NCI-H2029 (cell line): ENCODE data around the gene PRXL2A.
"Not testable (repeated sequence)": the region's sequence is repeated elsewhere in the genome, so short reads cannot be mapped to it uniquely, and the experiment has no call there.

ENCODE experiments used
- DNase-seq: peaks from one replicate; lab custom pipeline; 2025; lab: John Stamatoyannopoulos, UW

Gene PRXL2A

DNA sequence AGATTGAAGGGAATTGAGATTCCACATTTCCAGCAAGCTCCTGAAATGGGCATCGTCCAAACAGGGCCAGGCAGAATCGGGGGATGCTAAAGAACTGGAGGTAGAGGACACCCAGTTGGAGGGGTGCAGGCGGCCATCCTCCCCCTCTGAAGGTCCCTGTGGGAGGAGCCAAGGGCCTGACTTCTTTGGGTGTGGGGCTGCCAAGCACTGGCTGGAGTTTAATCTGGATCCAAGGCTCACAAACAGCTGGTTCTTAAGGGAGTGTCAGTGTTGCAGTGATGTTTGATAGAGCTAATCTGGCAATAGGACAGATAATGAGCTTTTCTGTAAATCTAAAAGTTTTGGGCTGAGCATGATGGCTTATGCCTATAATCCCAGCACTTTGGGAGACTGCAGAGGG is 66.6 kb downstream of the PRXL2A start:
- no peak for DNase-seq

- DNase-seq: not testable (repeated sequence)
Measured at GRCh38 chr10:80475641-80476040, 67.3 kb downstream of the PRXL2A start.

GRCh38 chr10:80476685-80477084 is 68.3 kb downstream of the PRXL2A start:
- DNase-seq: no peak

DNA sequence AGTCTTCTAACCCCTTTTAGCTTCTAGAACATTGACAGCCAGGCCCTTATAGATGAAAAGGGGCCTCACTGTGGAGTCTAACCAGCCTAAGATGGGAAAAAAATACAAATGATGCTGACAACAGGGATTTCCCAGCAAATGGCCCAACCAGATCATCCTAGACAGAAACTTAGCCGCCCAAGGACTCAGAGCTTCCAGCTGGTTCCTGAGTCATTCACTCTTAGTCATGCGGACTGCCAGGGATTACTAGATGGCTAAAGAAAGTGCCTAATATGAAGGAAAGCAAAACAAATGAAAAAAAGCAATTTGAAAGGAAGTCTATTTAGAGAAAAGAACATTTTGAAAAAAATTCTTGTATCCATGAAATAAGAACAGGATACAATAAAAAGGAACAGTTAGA is 69.5 kb downstream of the PRXL2A start:
- DNase-seq: no peak

DNA sequence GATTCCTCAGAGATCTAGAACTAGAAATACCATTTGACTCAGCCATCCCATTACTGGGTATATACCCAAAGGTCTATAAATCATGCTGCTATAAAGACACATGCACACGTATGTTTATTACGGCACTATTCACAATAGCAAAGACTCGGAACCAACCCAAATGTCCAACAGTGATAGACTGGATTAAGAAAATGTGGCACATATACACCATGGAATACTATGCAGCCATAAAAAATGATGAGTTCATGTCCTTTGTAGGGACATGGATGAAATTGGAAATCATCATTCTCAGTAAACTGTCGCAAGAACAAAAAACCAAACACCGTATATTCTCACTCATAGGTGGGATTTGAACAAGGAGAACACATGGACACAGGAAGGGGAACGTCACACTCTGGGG is 72.0 kb downstream of the PRXL2A start:
- not testable (repeated sequence) for DNase-seq

GRCh38 chr10:80480852-80481251 is 72.5 kb downstream of the PRXL2A start:
- DNase-seq: no peak

GRCh38 chr10:80484243-80484642 is 75.9 kb downstream of the PRXL2A start:
- no peak for DNase-seq

DNA sequence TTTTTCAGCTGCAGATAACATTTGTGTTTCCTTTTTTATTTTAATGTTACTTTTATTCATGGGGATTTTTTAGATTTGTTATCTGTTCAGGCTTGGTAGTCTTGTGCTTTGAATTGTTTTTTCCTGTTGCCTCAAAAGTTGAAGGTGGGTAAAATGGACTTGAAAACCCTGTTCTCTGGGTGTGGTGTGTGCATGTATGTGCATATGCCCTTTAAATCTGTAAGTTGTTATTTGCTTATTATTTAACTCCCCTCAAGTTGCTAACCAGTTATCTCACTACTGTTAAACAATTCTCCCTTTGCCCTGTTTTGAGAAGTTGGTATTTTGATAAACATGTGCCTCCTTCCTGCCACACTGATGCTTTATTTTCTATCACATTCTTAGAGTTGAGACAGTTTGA is 76.3 kb downstream of the PRXL2A start:
- DNase-seq: no peak

GRCh38 chr10:80485076-80485945 is 77.0 kb downstream of the PRXL2A start:
- DNase-seq: no peak

DNA sequence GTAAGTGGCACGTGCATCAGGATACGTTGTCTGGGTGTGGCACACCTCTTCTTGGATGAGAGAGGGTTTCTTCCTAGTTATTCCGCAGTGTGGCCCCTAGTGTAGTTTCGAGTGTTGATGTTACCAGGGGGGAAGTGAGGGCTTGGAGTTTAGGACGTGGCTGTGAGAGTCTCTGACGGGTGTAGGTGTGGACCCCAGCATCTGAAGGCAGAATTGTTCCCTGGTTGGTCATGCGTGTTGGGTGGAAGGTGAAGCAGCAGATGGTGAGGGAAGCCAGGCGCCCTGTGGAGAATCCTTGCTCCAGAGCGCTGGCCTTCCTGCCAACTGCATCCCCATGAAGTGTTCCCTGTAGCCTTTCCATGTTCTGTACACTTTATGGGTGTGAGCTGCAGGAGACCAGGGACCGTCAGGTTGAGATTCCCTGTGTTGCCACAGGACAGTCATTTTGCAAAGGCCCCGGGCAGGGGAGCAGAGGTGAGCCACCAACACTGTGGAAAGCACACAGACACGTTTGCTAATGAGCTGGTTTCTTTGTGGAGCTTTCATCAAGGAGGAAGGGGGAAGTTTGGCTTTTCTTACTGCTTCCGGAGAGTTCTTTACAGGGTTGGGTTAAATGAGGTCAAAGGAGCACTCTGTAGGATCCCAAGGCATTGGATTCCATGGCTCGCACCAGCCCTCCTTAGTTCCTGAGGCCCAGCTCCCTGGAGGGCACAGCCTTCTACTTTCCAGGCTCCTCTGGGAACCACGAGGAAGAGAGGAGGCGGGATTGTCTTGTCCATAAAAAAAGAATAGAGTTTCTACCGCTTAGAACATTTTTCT is 77.8 kb downstream of the PRXL2A start:
- DNase-seq: no peak
